GM12801 (cell line): ENCODE measurements around the gene LAMB3.

Experiments used
- CTCF ChIP-seq: IDR thresholded peaks from one replicate; pipeline ENCODE4 v1.5.1; 2011; ENCODE audit warnings: control low read depth; ENCODE audit not compliant: insufficient read length; ENCODE audit errors: extremely low read depth

Gene LAMB3

GRCh38 chr1:209618291-209618690, 33.9 kb downstream of the LAMB3 start:
- TF ChIP-seq CTCF = no peak

GRCh38 chr1:209617755-209618154, 34.5 kb downstream of the LAMB3 start:
- no peak for TF ChIP-seq CTCF

DNA sequence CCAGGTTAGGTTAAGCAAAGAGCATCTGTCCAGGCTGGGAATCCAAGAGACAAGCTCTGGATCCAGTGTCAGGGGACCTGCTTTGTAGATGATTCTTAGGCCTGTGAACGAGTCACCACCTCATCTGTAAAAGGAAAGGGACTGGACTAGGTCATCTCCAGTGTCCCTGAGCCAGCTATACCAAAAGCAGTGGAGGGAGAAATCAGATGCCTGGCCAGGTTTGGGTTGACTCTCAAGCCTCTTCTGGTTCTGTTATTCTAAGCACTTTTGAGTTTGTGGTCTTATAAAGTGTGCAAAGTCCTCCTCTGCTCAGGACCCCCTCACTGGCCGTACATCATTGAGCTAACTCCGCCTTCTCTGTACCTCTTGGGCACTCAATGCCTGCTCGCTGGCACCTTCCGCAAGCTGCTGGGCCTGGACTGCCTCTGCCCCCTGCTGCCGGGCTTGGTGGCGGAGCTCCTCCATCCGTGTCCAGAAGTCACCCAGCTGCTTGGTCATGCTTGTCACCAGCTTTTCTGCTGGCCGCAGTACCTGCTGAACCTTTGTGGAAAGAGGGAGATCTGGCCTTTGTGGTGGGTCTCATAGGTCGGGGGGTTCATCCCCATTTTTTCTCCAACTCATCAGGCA, 35.1 kb downstream of the LAMB3 start:
- no peak for TF ChIP-seq CTCF

GRCh38 chr1:209616366-209617046, 35.7 kb downstream of the LAMB3 start:
- TF ChIP-seq CTCF = no peak

DNA sequence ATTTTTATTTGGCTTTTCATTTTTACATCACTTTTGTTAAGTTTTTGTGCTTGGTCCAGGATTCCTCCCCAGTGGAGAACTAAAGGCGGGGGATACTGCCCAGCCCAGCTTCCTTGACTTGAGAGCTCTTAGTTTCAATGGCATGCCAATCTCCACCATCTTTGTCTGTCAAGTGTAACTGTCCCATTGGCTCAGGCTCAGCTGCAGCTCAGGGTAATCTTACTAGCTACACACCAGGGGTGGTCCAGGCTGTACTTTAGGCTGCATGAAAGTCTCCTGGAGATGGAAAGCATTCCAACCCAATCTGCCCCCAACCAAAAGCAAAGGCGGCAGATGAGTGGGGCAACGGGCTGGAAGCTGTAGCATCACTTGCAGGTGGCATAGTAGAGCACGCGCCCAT, 37.3 kb downstream of the LAMB3 start:
- TF ChIP-seq CTCF = no peak

GRCh38 chr1:209614151-209614420, 38.1 kb downstream of the LAMB3 start:
- no peak for TF ChIP-seq CTCF

- no peak for TF ChIP-seq CTCF
Observed at GRCh38 chr1:209613400-209614150, 38.6 kb downstream of the LAMB3 start.
